ENCODE measurements around the gene ARMC7. TPM values are rescaled to one million over a fixed set of nuclear protein-coding genes. Genes with fewer than 3 reads are reported as not detected.

Gene ARMC7
- total RNA-seq, 1 experiment from 2014 or later = 26.0 TPM

GRCh38 chr17:75147878-75148546, 38.2 kb downstream of the ARMC7 start:
- Mint-ChIP-seq H3K27me3 (ENCODE audit: insufficient read depth, unreplicated experiment) (no peaks in the 10 kb centered on the region), H3K4me1 (ENCODE audit: low read depth, unreplicated experiment) (peaks cover 21% of the 10 kb centered on the region), H3K27ac (ENCODE audit: unreplicated experiment) (no peak overlapping the region), H3K9me3 (ENCODE audit: unreplicated experiment) (no peaks in the 10 kb centered on the region), H3K36me3 (ENCODE audit: insufficient read depth, unreplicated experiment) (peaks cover 94% of the 10 kb centered on the region), H3K4me3 (ENCODE audit: unreplicated experiment) (no peak overlapping the region)
- intact Hi-C loops (cut with micrococcal nuclease; ENCODE audit: unreplicated experiment) = no loop called here
- BruUV-seq (replicated peaks) = no TSS peak
- H3K4me3 ChIP-seq (ENCODE audit: low read depth, low read length) = no peak overlapping the region
- H3K4me1 ChIP-seq = peaks cover 6% of the 10 kb centered on the region
- peak in 1 of 2 experiments; percentile 12 for DNase-seq
- no peaks in the 10 kb centered on the region for H3K27me3 ChIP-seq (replicated peaks; ENCODE audit: control insufficient read depth, insufficient read depth, low read length)
- no peaks in the 10 kb centered on the region for H3K9me3 ChIP-seq
- H3K36me3 ChIP-seq (ENCODE audit: control insufficient read depth, insufficient read depth, low read length) = peaks cover 5% of the 10 kb centered on the region
- ChIA-PET CTCF (no interaction called here), POLR2A (no interaction called here)
- TF ChIP-seq, protein P1, sequence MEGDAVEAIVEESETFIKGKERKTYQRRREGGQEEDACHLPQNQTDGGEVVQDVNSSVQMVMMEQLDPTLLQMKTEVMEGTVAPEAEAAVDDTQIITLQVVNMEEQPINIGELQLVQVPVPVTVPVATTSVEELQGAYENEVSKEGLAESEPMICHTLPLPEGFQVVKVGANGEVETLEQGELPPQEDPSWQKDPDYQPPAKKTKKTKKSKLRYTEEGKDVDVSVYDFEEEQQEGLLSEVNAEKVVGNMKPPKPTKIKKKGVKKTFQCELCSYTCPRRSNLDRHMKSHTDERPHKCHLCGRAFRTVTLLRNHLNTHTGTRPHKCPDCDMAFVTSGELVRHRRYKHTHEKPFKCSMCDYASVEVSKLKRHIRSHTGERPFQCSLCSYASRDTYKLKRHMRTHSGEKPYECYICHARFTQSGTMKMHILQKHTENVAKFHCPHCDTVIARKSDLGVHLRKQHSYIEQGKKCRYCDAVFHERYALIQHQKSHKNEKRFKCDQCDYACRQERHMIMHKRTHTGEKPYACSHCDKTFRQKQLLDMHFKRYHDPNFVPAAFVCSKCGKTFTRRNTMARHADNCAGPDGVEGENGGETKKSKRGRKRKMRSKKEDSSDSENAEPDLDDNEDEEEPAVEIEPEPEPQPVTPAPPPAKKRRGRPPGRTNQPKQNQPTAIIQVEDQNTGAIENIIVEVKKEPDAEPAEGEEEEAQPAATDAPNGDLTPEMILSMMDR (IDR thresholded peaks at IDR 0.05; ENCODE audit: insufficient read depth in 1 of 2, low read depth in 1 of 2, low read length in 1 of 2, severe bottlenecking in 1 of 2, unreplicated experiment in 1 of 2) = no peak

GRCh38 chr17:75151930-75152329, 42.2 kb downstream of the ARMC7 start:
- DNase-seq = no peak
- no peaks in the 10 kb centered on the region for H3K27me3 Mint-ChIP-seq (ENCODE audit: insufficient read depth, unreplicated experiment)
- TF ChIP-seq, protein P1 (IDR thresholded peaks at IDR 0.05; ENCODE audit: insufficient read depth in 1 of 2, low read depth in 1 of 2, low read length in 1 of 2, severe bottlenecking in 1 of 2, unreplicated experiment in 1 of 2) = no peak
- Histone ChIP-seq H3K27me3 (replicated peaks; ENCODE audit: control insufficient read depth, insufficient read depth, low read length) (no peaks in the 10 kb centered on the region), H3K9me3 (no peaks in the 10 kb centered on the region), H3K36me3 (ENCODE audit: control insufficient read depth, insufficient read depth, low read length) (peaks cover 2% of the 10 kb centered on the region; the same call in 1 of the 2 replicates), H3K4me1 (peaks cover 12% of the 10 kb centered on the region), H3K4me3 (ENCODE audit: low read depth, low read length) (no peak overlapping the region)
- H3K4me3 Mint-ChIP-seq (ENCODE audit: unreplicated experiment) = peak overlapping the region; percentile 98
- no peaks in the 10 kb centered on the region for H3K9me3 Mint-ChIP-seq (ENCODE audit: unreplicated experiment)
- intact Hi-C loops (cut with micrococcal nuclease; ENCODE audit: unreplicated experiment) = no loop called here
- POLR2A ChIA-PET = no interaction called here
- H3K4me1 Mint-ChIP-seq (ENCODE audit: low read depth, unreplicated experiment) = peaks cover 34% of the 10 kb centered on the region
- H3K36me3 Mint-ChIP-seq (ENCODE audit: insufficient read depth, unreplicated experiment) = peaks cover 89% of the 10 kb centered on the region
- CTCF ChIA-PET = no interaction called here
- BruUV-seq (replicated peaks) = no TSS peak
- peak overlapping the region; percentile 95 for H3K27ac Mint-ChIP-seq (ENCODE audit: unreplicated experiment)

- peaks cover 85% of the 10 kb centered on the region for H3K36me3 Mint-ChIP-seq (ENCODE audit: insufficient read depth, unreplicated experiment)
- peaks cover 12% of the 10 kb centered on the region for H3K4me1 ChIP-seq
Measured at GRCh38 chr17:75152523-75152921, 42.8 kb downstream of the ARMC7 start.

More at GRCh38 chr17:75152523-75152921, 42.8 kb downstream of the ARMC7 start:
- no peaks in the 10 kb centered on the region for H3K27me3 ChIP-seq (replicated peaks; ENCODE audit: control insufficient read depth, insufficient read depth, low read length)
- peak overlapping the region; percentile 91 for H3K4me3 ChIP-seq (ENCODE audit: low read depth, low read length)
- Mint-ChIP-seq H3K4me3 (ENCODE audit: unreplicated experiment) (peak overlapping the region; percentile 98), H3K4me1 (ENCODE audit: low read depth, unreplicated experiment) (peaks cover 34% of the 10 kb centered on the region), H3K27me3 (ENCODE audit: insufficient read depth, unreplicated experiment) (no peaks in the 10 kb centered on the region), H3K9me3 (ENCODE audit: unreplicated experiment) (no peaks in the 10 kb centered on the region), H3K27ac (ENCODE audit: unreplicated experiment) (peak overlapping the region; percentile 95)
- TF ChIP-seq, protein P1 (IDR thresholded peaks at IDR 0.05; ENCODE audit: insufficient read depth in 1 of 2, low read depth in 1 of 2, low read length in 1 of 2, severe bottlenecking in 1 of 2, unreplicated experiment in 1 of 2) = no peak
- peaks cover 1% of the 10 kb centered on the region; the same call in 1 of the 2 replicates for H3K36me3 ChIP-seq (ENCODE audit: control insufficient read depth, insufficient read depth, low read length)
- ChIA-PET CTCF (no interaction called here), POLR2A (no interaction called here)
- H3K9me3 ChIP-seq = no peaks in the 10 kb centered on the region
- BruUV-seq (replicated peaks) = no TSS peak
- intact Hi-C loops (cut with micrococcal nuclease; ENCODE audit: unreplicated experiment) = no loop called here
- no peak for DNase-seq
